NK-92 treated with Interleukin-12 subunit alpha and Interleukin-12 subunit beta, amount 100 ng/mL, for 24 hours (cell line): ENCODE results near the gene RTP3.
"Not testable (repeated sequence)": the region's sequence is repeated elsewhere in the genome, so short reads cannot be mapped to it uniquely, and the experiment has no call there.

ENCODE experiments used
- DNase-seq: peaks from one replicate; lab custom pipeline; 2025; lab: John Stamatoyannopoulos, UW

RTP3 gene

DNA sequence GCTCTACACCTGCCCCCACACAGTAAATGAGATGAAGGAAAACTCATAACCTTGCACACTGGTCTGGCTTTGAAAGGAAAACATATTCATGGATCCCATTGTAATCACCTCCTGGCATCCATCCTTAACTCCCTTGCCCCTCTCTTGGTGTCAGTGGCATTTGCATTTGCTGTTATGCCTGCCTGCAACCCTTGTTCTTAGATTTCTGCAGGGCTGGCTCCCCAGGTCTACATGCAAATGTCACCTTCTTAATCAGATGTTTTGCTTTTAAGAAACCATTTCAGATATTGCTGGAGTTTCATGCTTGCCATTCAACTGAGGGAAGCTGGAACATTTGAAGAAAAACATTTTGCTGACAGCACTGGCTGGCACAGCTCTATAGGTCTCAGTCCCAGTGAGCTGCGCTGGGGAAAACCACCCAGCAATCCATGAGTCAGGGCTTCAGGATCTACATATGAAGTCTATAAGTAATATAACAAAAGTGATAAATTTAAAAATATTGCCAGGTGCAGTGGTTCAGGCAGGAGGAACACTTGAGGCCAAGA, 49.2 kb downstream of the RTP3 start:
- no peak for DNase-seq

DNA sequence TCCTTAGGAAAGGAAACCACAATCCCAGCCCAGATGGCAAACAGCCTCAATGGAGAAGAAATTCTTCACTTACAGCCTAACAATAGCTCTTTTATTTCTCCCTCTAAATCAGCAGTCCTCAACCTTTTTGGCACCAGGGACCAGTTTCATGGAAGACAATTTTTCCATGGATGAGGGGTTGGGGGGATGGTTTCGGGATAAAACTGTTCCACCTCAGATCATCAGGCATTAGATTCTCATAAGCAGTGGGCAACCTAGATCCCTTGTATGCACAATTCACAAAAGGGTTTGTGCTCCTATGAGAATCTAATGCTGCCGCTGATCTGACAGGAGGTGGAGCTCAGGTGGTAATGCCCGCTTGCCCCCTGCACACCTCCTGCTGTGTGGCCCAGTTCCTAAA, 50.8 kb downstream of the RTP3 start:
- not testable (repeated sequence) for DNase-seq

DNA sequence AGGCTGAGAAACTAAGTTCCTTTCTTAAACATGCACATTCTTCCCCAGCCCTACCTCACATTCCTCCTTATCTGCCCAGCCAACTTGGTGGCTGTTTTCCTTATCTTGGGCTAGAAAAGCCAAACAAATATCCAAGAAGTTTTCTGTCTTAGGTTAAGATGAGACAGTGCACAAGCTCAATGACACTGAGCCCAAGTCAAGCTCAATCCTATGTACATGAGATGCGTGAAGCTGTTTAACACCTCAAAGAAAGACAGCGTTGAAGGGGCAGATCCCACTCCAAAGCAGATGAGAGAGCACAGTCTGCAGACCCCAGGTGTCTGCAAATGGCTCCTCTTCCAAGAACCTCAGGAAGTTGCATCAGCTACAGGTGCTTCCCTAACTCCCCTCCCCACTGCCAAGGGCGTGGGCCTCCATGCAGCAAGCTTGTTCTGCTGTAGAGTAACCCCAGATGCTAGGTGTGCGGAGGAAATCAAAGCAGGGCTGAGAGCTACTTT, 51.7 kb downstream of the RTP3 start:
- no peak for DNase-seq

DNA sequence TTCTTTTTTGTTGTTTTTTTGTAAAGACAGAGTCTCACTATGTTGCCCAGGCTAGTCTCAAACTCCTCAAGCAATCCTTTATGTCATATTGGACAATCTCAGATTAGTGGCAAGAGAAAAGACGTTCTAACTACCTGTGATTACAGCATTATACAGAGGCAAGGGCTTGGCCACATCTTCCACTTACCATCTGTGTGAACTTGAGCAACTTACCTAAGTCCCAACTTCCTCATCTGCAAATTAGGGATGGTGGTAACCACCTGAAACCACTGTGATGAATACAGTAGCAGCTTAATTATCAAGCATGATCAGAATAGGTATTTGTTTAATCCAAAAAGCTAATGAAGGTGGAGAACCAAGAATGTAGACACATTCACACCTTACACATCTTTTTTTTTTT, 52.2 kb downstream of the RTP3 start:
- DNase-seq: no peak
